ENCODE data around the gene PLAC1.

The PLAC1 gene

GRCh38 chrX:134631426-134632346 lies 26.6 kb downstream of the PLAC1 start:
- in situ Hi-C loops (cut with MboI; ENCODE audit: low sequenced_read_pairs, unreplicated experiment): no loop called here
- no peak for DNase-seq (ENCODE audit: low spot score)
- TF ChIP-seq CTCF (IDR thresholded peaks at IDR 0.05; ENCODE audit: borderline replicate concordance, control extremely low read depth, extremely low read depth, insufficient read depth, missing control alignments): no peak

GRCh38 chrX:134628663-134629062 lies 29.6 kb downstream of the PLAC1 start:
- in situ Hi-C loops (cut with MboI; ENCODE audit: low sequenced_read_pairs, unreplicated experiment): no loop called here
- DNase-seq (ENCODE audit: low spot score): no peak
- TF ChIP-seq CTCF (IDR thresholded peaks at IDR 0.05; ENCODE audit: borderline replicate concordance, control extremely low read depth, extremely low read depth, insufficient read depth, missing control alignments): no peak

- in situ Hi-C loops (cut with MboI; ENCODE audit: low sequenced_read_pairs, unreplicated experiment): no loop called here
- no peak for TF ChIP-seq CTCF (IDR thresholded peaks at IDR 0.05; ENCODE audit: borderline replicate concordance, control extremely low read depth, extremely low read depth, insufficient read depth, missing control alignments)
- DNase-seq (ENCODE audit: low spot score): no peak
Observed at GRCh38 chrX:134626434-134626833, 31.8 kb downstream of the PLAC1 start.

- in situ Hi-C loops (cut with MboI; ENCODE audit: low sequenced_read_pairs, unreplicated experiment): no loop called here
- no peak for TF ChIP-seq CTCF (IDR thresholded peaks at IDR 0.05; ENCODE audit: borderline replicate concordance, control extremely low read depth, extremely low read depth, insufficient read depth, missing control alignments)
- DNase-seq (ENCODE audit: low spot score): no peak
Observed at GRCh38 chrX:134625315-134625718, 33.0 kb downstream of the PLAC1 start.

GRCh38 chrX:134624046-134624430 lies 34.2 kb downstream of the PLAC1 start:
- in situ Hi-C loops (cut with MboI; ENCODE audit: low sequenced_read_pairs, unreplicated experiment): no loop called here
- no peak for DNase-seq (ENCODE audit: low spot score)
- TF ChIP-seq CTCF (IDR thresholded peaks at IDR 0.05; ENCODE audit: borderline replicate concordance, control extremely low read depth, extremely low read depth, insufficient read depth, missing control alignments): no peak

GRCh38 chrX:134623293-134624045 lies 34.8 kb downstream of the PLAC1 start:
- DNase-seq (ENCODE audit: low spot score): no peak
- in situ Hi-C loops (cut with MboI; ENCODE audit: low sequenced_read_pairs, unreplicated experiment): no loop called here
- no peak for TF ChIP-seq CTCF (IDR thresholded peaks at IDR 0.05; ENCODE audit: borderline replicate concordance, control extremely low read depth, extremely low read depth, insufficient read depth, missing control alignments)
